GM21786 (cell line): ENCODE results near the gene MED13L.
A peak's percentile ranks its signal among the peaks of the same experiment; 100 is the strongest.

Source experiments
- ATAC-seq: cut with Tn5 transposase; IDR thresholded peaks from one replicate; pipeline ENCODE4 v1.9.1; 2021; ENCODE audit not compliant: unreplicated experiment

The MED13L gene

GRCh38 chr12:115926037-115926670 is 351.3 kb downstream of the MED13L start:
- no peak for ATAC-seq

- no peak for ATAC-seq
These were observed 353.6 kb downstream of the MED13L start for GRCh38 chr12:115923851-115924250.

GRCh38 chr12:115922952-115923564 is 354.4 kb downstream of the MED13L start:
- ATAC-seq = no peak

- ATAC-seq = no peak
These were observed 356.9 kb downstream of the MED13L start for GRCh38 chr12:115920395-115921183.

- no peak for ATAC-seq
These were observed 358.7 kb downstream of the MED13L start for GRCh38 chr12:115918763-115919162.

GRCh38 chr12:115916910-115917668 is 360.4 kb downstream of the MED13L start:
- peak; percentile 70 for ATAC-seq

GRCh38 chr12:115914122-115914521 is 363.4 kb downstream of the MED13L start:
- no peak for ATAC-seq

GRCh38 chr12:115912440-115912839 is 365.1 kb downstream of the MED13L start:
- ATAC-seq = no peak

- no peak for ATAC-seq
These were observed 366.1 kb downstream of the MED13L start for GRCh38 chr12:115911360-115911759.

- no peak for ATAC-seq
These were observed 367.4 kb downstream of the MED13L start for GRCh38 chr12:115910057-115910456.
